COLO829 (cell line): ENCODE results near the gene PPP1R14C.

ENCODE experiments used
- DNase-seq: peaks from one replicate; pipeline ENCODE4 v3.0.0; 2012; ENCODE audit warnings: low spot score

PPP1R14C gene

DNA sequence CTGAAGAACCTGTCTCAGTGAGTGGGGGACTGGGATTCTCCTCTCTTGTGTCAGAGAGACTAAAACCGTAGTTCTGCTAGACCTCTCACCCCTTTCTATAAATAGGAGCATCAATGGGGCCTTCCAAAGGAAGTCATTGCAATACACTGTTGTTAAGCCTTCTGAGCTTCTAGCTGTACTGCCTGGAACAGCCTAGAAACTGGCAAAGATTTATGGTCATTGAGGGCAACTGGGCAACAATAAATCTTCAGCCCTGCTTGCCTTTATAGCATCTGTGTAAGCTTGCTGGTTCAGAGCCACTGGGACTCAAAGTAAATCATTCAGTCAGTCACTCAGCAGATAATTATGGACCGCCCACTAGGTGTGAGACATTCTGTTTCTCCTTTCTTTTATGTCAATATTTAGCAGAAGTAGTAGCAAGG is 53.2 kb downstream of the PPP1R14C start:
- DNase-seq = no peak

DNA sequence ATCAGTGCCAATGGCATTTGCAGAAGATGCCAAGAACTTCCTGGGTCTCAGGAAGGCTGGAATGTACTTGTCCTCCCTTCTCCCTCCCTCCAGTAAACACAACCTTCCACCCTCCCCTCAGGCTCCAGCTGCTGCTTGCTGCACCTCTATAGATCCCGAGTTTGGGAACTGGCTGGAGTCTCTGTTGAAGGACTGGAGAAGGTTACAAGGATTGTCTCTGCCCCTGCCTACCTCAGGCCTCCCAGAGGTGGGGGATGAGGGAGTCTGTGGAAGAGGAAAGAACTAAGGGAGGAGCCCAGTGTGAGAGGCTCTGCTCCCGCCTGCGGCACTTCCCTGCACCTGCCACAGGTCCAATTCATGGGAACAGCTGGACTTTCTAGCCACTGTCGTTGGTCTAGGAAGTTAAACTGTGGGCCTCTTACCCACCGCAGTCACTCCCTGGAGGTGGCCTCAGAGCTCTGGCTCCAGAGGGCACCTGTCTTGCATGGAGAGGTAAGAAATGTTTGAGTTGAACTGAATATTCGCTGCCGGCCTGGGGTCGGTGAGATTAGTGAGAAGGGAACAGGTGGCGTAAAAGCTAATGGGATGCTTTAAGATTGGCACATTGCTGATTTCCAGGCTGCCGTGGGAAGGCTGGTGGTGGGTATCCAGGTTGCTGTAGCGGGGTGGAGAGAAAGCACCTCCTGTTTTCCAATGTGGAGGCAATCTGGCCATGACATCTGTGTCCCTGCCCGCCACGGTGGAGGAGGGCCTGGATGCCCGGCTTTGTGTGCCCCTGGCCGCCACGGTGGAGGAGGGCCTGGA is 54.3 kb downstream of the PPP1R14C start:
- DNase-seq = no peak

DNA sequence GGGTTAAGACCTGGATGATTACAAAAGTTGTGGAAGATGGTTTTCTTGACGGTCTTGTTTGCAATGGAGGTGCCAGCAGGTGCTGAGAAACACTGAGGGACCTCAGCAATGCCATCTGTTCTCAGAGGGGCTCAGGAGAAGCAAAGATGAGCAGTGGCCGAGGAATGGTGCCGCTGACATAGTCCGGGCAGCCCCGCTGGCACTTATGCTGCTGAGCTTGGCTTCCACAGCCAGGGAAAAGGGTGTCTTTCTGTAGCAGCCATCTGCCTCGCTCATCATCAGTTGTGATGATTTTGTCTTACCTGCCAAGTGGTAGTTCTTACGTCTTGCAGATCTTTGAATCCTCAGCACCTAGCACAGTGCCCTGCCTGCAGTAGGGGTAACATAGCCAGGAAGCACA is 55.7 kb downstream of the PPP1R14C start:
- DNase-seq = no peak

GRCh38 chr6:150199241-150199640 is 56.4 kb downstream of the PPP1R14C start:
- DNase-seq = no peak

GRCh38 chr6:150200428-150201100 is 57.7 kb downstream of the PPP1R14C start:
- no peak for DNase-seq

- no peak for DNase-seq
Observed at GRCh38 chr6:150201285-150201684, 58.4 kb downstream of the PPP1R14C start.

GRCh38 chr6:150201772-150202329 is 59.0 kb downstream of the PPP1R14C start:
- DNase-seq = no peak

GRCh38 chr6:150202404-150202803 is 59.6 kb downstream of the PPP1R14C start:
- no peak for DNase-seq

DNA sequence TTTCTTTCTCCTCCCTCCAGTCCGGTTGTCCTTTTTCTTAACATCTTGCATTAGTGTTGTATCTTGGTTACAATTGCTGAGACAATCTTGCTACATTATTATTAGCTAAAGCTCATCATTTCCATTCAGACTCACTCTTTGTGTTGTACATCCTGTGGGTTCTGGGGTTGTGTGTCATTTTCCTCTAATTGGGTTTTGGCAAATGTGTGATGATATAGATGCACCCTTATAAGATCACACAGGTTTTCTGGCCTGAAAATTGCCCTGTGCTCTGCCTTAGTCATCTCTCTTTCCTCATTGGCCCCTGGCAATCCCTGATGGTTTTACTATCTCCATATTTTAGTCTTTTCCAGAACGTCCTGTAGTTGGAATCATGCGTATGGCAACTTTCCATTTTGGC is 60.1 kb downstream of the PPP1R14C start:
- DNase-seq = no peak

GRCh38 chr6:150203378-150203777 is 60.5 kb downstream of the PPP1R14C start:
- DNase-seq = no peak

GRCh38 chr6:150203871-150204545 is 61.2 kb downstream of the PPP1R14C start:
- no peak for DNase-seq

GRCh38 chr6:150204705-150205472 is 62.0 kb downstream of the PPP1R14C start:
- no peak for DNase-seq

GRCh38 chr6:150207931-150208570 is 65.2 kb downstream of the PPP1R14C start:
- DNase-seq = no peak

- no peak for DNase-seq
Observed at GRCh38 chr6:150208611-150209352, 65.9 kb downstream of the PPP1R14C start.

GRCh38 chr6:150209415-150209814 is 66.6 kb downstream of the PPP1R14C start:
- no peak for DNase-seq

- no peak for DNase-seq
Observed at GRCh38 chr6:150211700-150212511, 69.1 kb downstream of the PPP1R14C start.

DNA sequence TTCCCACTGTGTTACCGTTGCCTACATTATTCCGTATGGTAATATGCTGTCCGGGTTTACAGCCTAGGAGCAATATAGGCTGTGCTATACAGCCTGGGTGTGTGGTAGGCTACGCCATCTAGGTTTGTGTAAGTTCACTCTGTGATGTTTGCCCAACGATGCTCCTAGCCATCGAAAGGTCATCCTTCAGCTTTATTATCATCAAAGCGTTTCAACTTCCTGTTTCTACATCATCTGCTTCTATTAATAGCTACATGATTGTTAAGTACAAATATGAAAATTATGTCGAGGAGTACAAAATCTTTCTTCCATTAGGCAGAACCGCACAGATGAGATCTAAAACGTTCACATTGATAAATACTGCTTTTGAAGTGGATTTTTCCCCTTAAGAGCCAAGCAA is 69.9 kb downstream of the PPP1R14C start:
- no peak for DNase-seq

DNA sequence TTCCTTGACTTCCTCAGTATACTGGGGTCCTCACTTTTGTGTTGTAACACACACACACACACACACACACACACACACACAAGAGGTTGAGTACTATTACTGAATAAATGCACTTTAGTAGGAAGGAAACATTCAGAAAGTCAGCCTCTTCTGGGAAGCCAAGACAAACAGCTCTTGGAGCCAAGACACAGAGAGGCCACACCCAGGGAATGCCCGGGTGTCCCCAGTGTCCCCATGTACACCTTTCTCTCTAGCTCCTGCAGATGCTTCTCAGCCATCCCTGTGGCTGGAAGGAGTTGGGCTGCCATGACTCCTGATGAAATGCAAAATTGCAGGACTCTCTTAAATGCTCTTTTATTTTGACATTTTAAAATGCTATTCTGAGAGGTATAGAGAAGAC is 70.5 kb downstream of the PPP1R14C start:
- no peak for DNase-seq

- DNase-seq = no peak
Observed at GRCh38 chr6:150214310-150214709, 71.5 kb downstream of the PPP1R14C start.
